Lower leg skin (tissue), 3 donors: ENCODE results near the gene THAP7.

ENCODE experiments used
- CTCF ChIP-seq, 3 donors: fragments of 450-650 bp; IDR thresholded peaks; one replicate each; pipeline ENCODE4 v1.5.1; 2016; ENCODE audit warnings: antibody characterized with exemption in 3 of 3, mild to moderate bottlenecking in 3 of 3, moderate library complexity in 2 of 3
- POLR2A ChIP-seq, 2 donors: fragments of 450-650 bp; IDR thresholded peaks; one replicate each; pipeline ENCODE4 v1.6.1; 2016 to 2017; ENCODE audit warnings: antibody characterized with exemption in 2 of 2, mild to moderate bottlenecking in 1 of 2, moderate library complexity in 1 of 2

GRCh38 chr22:21014726-21015465, 13.0 kb upstream of the THAP7 start, which contains the start of gene P2RX6:
- no peak for TF ChIP-seq CTCF (IDR thresholded peaks at IDR 0.05)
- no peak for TF ChIP-seq POLR2A (IDR thresholded peaks at IDR 0.05)
